ENCODE data around the gene ZFAND3. TPM values are rescaled to one million over a fixed set of nuclear protein-coding genes. Genes with fewer than 3 reads are reported as not detected.

Gene ZFAND3
- total RNA-seq, 1 experiment from 2014 or later: 22.2 TPM

DNA sequence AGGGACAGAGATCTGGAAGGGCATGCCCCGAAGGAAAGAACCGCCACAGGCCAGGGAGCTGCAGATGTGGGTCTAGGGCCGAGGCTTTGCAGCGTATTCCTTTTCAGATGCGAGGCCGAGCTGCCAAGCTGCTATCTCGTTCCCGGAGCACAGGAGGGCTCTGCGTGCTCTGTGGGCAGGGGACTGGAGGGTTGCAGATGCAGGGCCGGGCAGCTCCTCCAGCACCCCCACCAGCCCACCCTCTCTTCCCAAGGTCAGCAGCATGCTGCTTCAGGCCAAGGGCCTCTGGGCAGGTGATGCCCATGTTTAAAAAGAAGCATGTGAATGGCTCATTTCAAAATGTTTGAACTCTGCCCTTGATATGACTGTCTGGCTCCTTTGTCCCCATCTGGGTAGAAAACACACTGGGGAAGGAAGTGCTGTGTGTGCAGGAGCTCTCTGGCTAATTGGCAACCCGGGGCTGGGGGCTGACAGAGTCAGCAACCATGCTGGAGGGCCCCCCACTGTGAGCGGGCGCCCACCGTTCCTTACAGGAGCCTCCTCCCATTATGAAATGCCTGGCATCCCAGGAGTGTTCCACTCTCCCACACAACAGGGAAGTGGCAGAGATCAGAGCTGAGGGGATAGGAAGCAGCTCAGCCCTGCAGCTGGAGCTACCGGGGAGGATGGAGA lies 353.3 kb downstream of the ZFAND3 start:
- no peak for ATAC-seq
- Histone ChIP-seq H3K4me1 (ENCODE audit: insufficient read depth, low read length) (peaks cover 13% of the 10 kb centered on the region), H4K20me1 (ENCODE audit: low read length) (no peaks in the 10 kb centered on the region), H3K4me2 (ENCODE audit: low read length) (no peak overlapping the region), H3K4me3 (ENCODE audit: low read length) (no peak overlapping the region), H3K27ac (ENCODE audit: low read length) (no peak overlapping the region), H3K27me3 (ENCODE audit: low read length) (no peaks in the 10 kb centered on the region), H3K79me2 (ENCODE audit: low read length) (no peaks in the 10 kb centered on the region), H3F3A (ENCODE audit: low read length, unreplicated experiment) (no peaks in the 10 kb centered on the region), H2AFZ (ENCODE audit: low read length) (no peak overlapping the region), H3K9me3 (ENCODE audit: low read length) (no peaks in the 10 kb centered on the region), H3K9ac (ENCODE audit: low read length) (no peak overlapping the region), H3K36me3 (ENCODE audit: low read depth, low read length) (no peaks in the 10 kb centered on the region), H3K9me2 (replicated peaks; ENCODE audit: low read length) (no peaks in the 10 kb centered on the region)
- intact Hi-C loops (cut with micrococcal nuclease): loop anchor here (10.0 kb wide), 1 partner anchor 112 kb away; no protein-coding TSS in a partner anchor
- ChIA-PET CTCF (no interaction called here), POLR2A (ENCODE audit: unreplicated experiment) (no interaction called here)
- BruUV-seq (replicated peaks): no TSS peak
- no peak for DNase-seq
- TF ChIP-seq, protein P1, sequence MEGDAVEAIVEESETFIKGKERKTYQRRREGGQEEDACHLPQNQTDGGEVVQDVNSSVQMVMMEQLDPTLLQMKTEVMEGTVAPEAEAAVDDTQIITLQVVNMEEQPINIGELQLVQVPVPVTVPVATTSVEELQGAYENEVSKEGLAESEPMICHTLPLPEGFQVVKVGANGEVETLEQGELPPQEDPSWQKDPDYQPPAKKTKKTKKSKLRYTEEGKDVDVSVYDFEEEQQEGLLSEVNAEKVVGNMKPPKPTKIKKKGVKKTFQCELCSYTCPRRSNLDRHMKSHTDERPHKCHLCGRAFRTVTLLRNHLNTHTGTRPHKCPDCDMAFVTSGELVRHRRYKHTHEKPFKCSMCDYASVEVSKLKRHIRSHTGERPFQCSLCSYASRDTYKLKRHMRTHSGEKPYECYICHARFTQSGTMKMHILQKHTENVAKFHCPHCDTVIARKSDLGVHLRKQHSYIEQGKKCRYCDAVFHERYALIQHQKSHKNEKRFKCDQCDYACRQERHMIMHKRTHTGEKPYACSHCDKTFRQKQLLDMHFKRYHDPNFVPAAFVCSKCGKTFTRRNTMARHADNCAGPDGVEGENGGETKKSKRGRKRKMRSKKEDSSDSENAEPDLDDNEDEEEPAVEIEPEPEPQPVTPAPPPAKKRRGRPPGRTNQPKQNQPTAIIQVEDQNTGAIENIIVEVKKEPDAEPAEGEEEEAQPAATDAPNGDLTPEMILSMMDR (conservative IDR thresholded peaks at IDR 0.05; ENCODE audit: low read depth, low read length): no peak
- TF ChIP-seq EZH2 (IDR thresholded peaks at IDR 0.05; ENCODE audit: low read length, unreplicated experiment): no peak
- no peak for TF ChIP-seq EZH2phosphoT487 (IDR thresholded peaks at IDR 0.05; ENCODE audit: borderline replicate concordance, low read length)

DNA sequence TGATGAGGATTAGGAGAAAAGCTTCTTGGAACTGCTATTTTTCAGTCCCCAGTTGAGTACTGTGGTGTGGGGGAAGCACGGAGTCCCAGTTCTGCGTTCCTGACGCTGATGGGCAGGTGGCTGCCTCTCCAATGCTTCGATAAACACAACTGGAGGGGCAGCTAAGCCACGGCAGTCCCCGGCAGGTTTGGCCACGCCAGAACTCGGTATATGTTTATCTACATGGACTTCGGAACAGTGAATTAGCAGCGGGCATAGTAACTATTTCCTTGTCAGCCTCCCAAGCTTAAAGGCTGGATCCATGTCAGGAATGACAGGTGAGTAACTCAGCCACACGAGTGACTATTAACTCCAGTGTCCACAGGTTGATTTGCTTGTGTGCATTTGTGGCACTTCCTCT lies 354.4 kb downstream of the ZFAND3 start:
- no peaks in the 10 kb centered on the region for H3K9me3 ChIP-seq (ENCODE audit: low read length)
- ChIA-PET POLR2A (ENCODE audit: unreplicated experiment) (interaction anchor here (0.6 kb wide), 1 partner anchor 294 kb away, joined by 3 read pairs; no protein-coding TSS in a partner anchor), CTCF (no interaction called here)
- BruUV-seq (replicated peaks): TSS peak; percentile 13
- H3K27ac ChIP-seq (ENCODE audit: low read length): peak overlapping the region; percentile 15
- TF ChIP-seq EZH2phosphoT487 (IDR thresholded peaks at IDR 0.05; ENCODE audit: borderline replicate concordance, low read length): no peak
- TF ChIP-seq EZH2 (IDR thresholded peaks at IDR 0.05; ENCODE audit: low read length, unreplicated experiment): no peak
- TF ChIP-seq, protein P1 (conservative IDR thresholded peaks at IDR 0.05; ENCODE audit: low read depth, low read length): no peak
- H2AFZ ChIP-seq (ENCODE audit: low read length): no peak overlapping the region
- H3K27me3 ChIP-seq (ENCODE audit: low read length): no peaks in the 10 kb centered on the region
- H3K9ac ChIP-seq (ENCODE audit: low read length): no peak overlapping the region
- intact Hi-C loops (cut with micrococcal nuclease): loop anchor here (10.0 kb wide), 1 partner anchor 111 kb away; no protein-coding TSS in a partner anchor
- H3K4me3 ChIP-seq (ENCODE audit: low read length): no peak overlapping the region
- no peaks in the 10 kb centered on the region for H3K36me3 ChIP-seq (ENCODE audit: low read depth, low read length)
- no peaks in the 10 kb centered on the region for H3K79me2 ChIP-seq (ENCODE audit: low read length)
- no peak overlapping the region for H3K4me2 ChIP-seq (ENCODE audit: low read length)
- no peaks in the 10 kb centered on the region for H3K9me2 ChIP-seq (replicated peaks; ENCODE audit: low read length)
- H4K20me1 ChIP-seq (ENCODE audit: low read length): no peaks in the 10 kb centered on the region
- H3F3A ChIP-seq (ENCODE audit: low read length, unreplicated experiment): no peaks in the 10 kb centered on the region
- ATAC-seq (no peak), DNase-seq (no peak)
- peaks cover 13% of the 10 kb centered on the region for H3K4me1 ChIP-seq (ENCODE audit: insufficient read depth, low read length)

DNA sequence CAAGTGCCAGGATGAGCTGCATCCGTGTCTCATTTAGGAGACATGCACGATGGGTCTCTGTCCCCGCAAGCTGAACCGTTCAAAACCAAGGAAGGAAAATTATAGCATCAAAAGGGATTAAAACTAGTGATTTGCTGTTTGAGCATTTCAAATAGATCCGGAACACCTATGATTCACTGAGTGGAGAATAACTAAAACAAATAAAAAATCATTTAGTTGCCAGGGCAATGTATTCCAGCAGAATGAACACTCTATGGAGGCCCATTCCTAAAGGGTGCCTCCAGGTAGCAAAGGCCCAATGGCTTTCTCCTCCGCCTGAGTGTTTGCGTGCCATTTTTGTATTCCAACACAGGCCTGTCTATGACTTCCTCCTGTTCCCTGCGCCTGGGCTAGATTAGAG lies 354.8 kb downstream of the ZFAND3 start:
- H3K9me2 ChIP-seq (replicated peaks; ENCODE audit: low read length): no peaks in the 10 kb centered on the region
- peak overlapping the region; percentile 15 for H3K27ac ChIP-seq (ENCODE audit: low read length)
- intact Hi-C loops (cut with micrococcal nuclease): loop anchor here (10.0 kb wide), 1 partner anchor 110 kb away; no protein-coding TSS in a partner anchor
- ATAC-seq (peak; percentile 88), DNase-seq (peak; percentile 56)
- POLR2A ChIA-PET (ENCODE audit: unreplicated experiment): no interaction called here
- H3F3A ChIP-seq (ENCODE audit: low read length, unreplicated experiment): no peaks in the 10 kb centered on the region
- no peak overlapping the region for H3K4me3 ChIP-seq (ENCODE audit: low read length)
- H3K9me3 ChIP-seq (ENCODE audit: low read length): no peaks in the 10 kb centered on the region
- peaks cover 13% of the 10 kb centered on the region for H3K4me1 ChIP-seq (ENCODE audit: insufficient read depth, low read length)
- H3K9ac ChIP-seq (ENCODE audit: low read length): no peak overlapping the region
- CTCF ChIA-PET: no interaction called here
- no peak overlapping the region for H3K4me2 ChIP-seq (ENCODE audit: low read length)
- no peaks in the 10 kb centered on the region for H4K20me1 ChIP-seq (ENCODE audit: low read length)
- TF ChIP-seq, protein P1 (conservative IDR thresholded peaks at IDR 0.05; ENCODE audit: low read depth, low read length): no peak
- TF ChIP-seq EZH2 (IDR thresholded peaks at IDR 0.05; ENCODE audit: low read length, unreplicated experiment) (no peak), EZH2phosphoT487 (IDR thresholded peaks at IDR 0.05; ENCODE audit: borderline replicate concordance, low read length) (no peak)
- H3K27me3 ChIP-seq (ENCODE audit: low read length): no peaks in the 10 kb centered on the region
- H3K36me3 ChIP-seq (ENCODE audit: low read depth, low read length): no peaks in the 10 kb centered on the region
- no TSS peak for BruUV-seq (replicated peaks)
- H2AFZ ChIP-seq (ENCODE audit: low read length): no peak overlapping the region
- H3K79me2 ChIP-seq (ENCODE audit: low read length): no peaks in the 10 kb centered on the region

Measured in PC-3 (cell line).